HepG2 (cell line): ENCODE measurements around the gene RHOBTB1. TPM values are rescaled to one million over a fixed set of nuclear protein-coding genes. Genes with fewer than 3 reads are reported as not detected.

Experiments
- CCDC6 ChIP-seq: sonication (generic); formaldehyde crosslinking; IDR thresholded peaks from 2 replicates; pipeline ENCODE4 v1.8.1; 2022; ENCODE audit warnings: mild to moderate bottlenecking, missing genetic modification reagents, moderate library complexity
- DPF2 ChIP-seq: sonication (generic); formaldehyde crosslinking; IDR thresholded peaks from 2 replicates; pipeline ENCODE4 v1.4.0; 2020; ENCODE audit warnings: mild to moderate bottlenecking, low read depth, missing genetic modification reagents, borderline replicate concordance
- HMG20A ChIP-seq: IDR thresholded peaks from 2 replicates; pipeline ENCODE4 v1.6.1; 2016; ENCODE audit warnings: borderline replicate concordance
- HNRNPLL ChIP-seq: fragments of 200-400 bp; formaldehyde crosslinking; IDR thresholded peaks from 2 replicates; pipeline ENCODE4 v1.6.1; 2017; ENCODE audit warnings: mild to moderate bottlenecking, low read depth, low read length; ENCODE audit not compliant: poor library complexity, severe bottlenecking
- NFIB ChIP-seq: sonication (generic); formaldehyde crosslinking; IDR thresholded peaks from 2 replicates; pipeline ENCODE4 v1.9.0; 2021; ENCODE audit warnings: missing genetic modification reagents, mild to moderate bottlenecking, borderline replicate concordance
- POGZ ChIP-seq: sonication (generic); formaldehyde crosslinking; IDR thresholded peaks from 2 replicates; pipeline ENCODE4 v1.4.0; 2020; ENCODE audit warnings: mild to moderate bottlenecking, missing genetic modification reagents
- SMAD1 ChIP-seq: sonication (generic); formaldehyde crosslinking; IDR thresholded peaks from 2 replicates; pipeline ENCODE4 v1.4.0; 2020; ENCODE audit warnings: missing genetic modification reagents, low read depth, mild to moderate bottlenecking, borderline replicate concordance
- SOX13 ChIP-seq, 3 experiments: fragments of 450-650 bp in 1 of 3; sonication (generic) in 1 of 3; formaldehyde crosslinking in 1 of 3; IDR thresholded peaks in 2 of 3; conservative IDR thresholded peaks in 1 of 3; 2 replicates each; pipeline versions ENCODE4 v1.5.0 to v1.6.1; 2016 to 2020; ENCODE audit warnings: antibody characterized with exemption in 1 of 3, mild to moderate bottlenecking in 1 of 3, missing compliant biosample characterization in 1 of 3, missing genetic modification reagents in 1 of 3, moderate library complexity in 1 of 3
- ZBTB44 ChIP-seq: sonication (generic); formaldehyde crosslinking; IDR thresholded peaks from 2 replicates; pipeline ENCODE4 v1.4.0; 2020; ENCODE audit warnings: missing genetic modification reagents
- ZFP41 ChIP-seq: sonication (generic); formaldehyde crosslinking; IDR thresholded peaks from 2 replicates; pipeline ENCODE4 v1.4.0; 2020; ENCODE audit warnings: mild to moderate bottlenecking, missing genetic modification reagents, borderline replicate concordance
- ZNF274 ChIP-seq: sonication (generic); formaldehyde crosslinking; IDR thresholded peaks from 2 replicates; pipeline ENCODE4 v1.5.1; 2020; ENCODE audit warnings: mild to moderate bottlenecking, missing genetic modification reagents
- ZNF446 ChIP-seq: sonication (generic); formaldehyde crosslinking; IDR thresholded peaks from 2 replicates; pipeline ENCODE4 v1.5.0; 2020; ENCODE audit warnings: mild to moderate bottlenecking, missing genetic modification reagents
- ZNF644 ChIP-seq: IDR thresholded peaks from 2 replicates; pipeline ENCODE4 v1.6.1; 2016; ENCODE audit warnings: low read depth
- polyA plus RNA-seq, 8 experiments: library from polyadenylated mRNA; depleted of rRNA in 3 of 8; stranded (reverse) in 7 of 8; unstranded in 1 of 8; fragments of >200 nt; fragmentation: Illumina TruSeq in 4 of 8; extraction: Trizol in 4 of 8; gene quantifications; 2 replicates each; pipeline versions ENCODE4 v1.2.1 to v1.2.3, GENCODE V29; 2011 to 2016; ENCODE audit warnings: low read depth in 4 of 8, missing spikeins in 1 of 8, mixed read lengths in 1 of 8; ENCODE audit not compliant: insufficient read depth in 1 of 8
- total RNA-seq, 5 experiments: library from RNA; depleted of rRNA; stranded (reverse); fragments of >200 nt; fragmentation: Illumina TruSeq; extraction: Trizol; gene quantifications; 2 replicates each; pipeline ENCODE4 v1.2.3, GENCODE V29; 2016; ENCODE audit warnings: low read depth in 1 of 5
- TF ChIP-seq, protein P1 (sequence below): sonication (generic); formaldehyde crosslinking; IDR thresholded peaks from 2 replicates; pipeline ENCODE4 v1.4.0; 2020; ENCODE audit warnings: mild to moderate bottlenecking, missing genetic modification reagents
- TF ChIP-seq, protein P2 (sequence below): sonication (generic); formaldehyde crosslinking; IDR thresholded peaks from 2 replicates; pipeline ENCODE4; 2020; ENCODE audit warnings: missing genetic modification reagents, mild to moderate bottlenecking, borderline replicate concordance
- TF ChIP-seq, protein P3 (sequence below): sonication (generic); formaldehyde crosslinking; IDR thresholded peaks from 2 replicates; pipeline ENCODE4 v1.8.1; 2023; ENCODE audit warnings: mild to moderate bottlenecking, missing genetic modification reagents, borderline replicate concordance

The RHOBTB1 gene
- total and polyA plus RNA-seq, 2 of the 13 experiments (the other 11 are each of a cell fraction or from before 2014, with no cell fraction given), result 18.8 to 59.5 TPM

GRCh38 chr10:60978287-60979115 is 34.5 kb upstream of the RHOBTB1 start (continued):
- TF ChIP-seq, protein P1, sequence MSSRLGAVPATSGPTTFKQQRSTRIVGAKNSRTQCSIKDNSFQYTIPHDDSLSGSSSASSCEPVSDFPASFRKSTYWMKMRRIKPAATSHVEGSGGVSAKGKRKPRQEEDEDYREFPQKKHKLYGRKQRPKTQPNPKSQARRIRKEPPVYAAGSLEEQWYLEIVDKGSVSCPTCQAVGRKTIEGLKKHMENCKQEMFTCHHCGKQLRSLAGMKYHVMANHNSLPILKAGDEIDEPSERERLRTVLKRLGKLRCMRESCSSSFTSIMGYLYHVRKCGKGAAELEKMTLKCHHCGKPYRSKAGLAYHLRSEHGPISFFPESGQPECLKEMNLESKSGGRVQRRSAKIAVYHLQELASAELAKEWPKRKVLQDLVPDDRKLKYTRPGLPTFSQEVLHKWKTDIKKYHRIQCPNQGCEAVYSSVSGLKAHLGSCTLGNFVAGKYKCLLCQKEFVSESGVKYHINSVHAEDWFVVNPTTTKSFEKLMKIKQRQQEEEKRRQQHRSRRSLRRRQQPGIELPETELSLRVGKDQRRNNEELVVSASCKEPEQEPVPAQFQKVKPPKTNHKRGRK (CRISPR knock-in tag), result no peak
- TF ChIP-seq SMAD1 (no peak), DPF2 (CRISPR knock-in tag) (no peak), ZNF644 (CRISPR knock-in tag) (peak; percentile 77; the same call in 1 of the 2 replicates), ZNF274 (no peak), NFIB (no peak), SOX13 (IDR thresholded peaks at IDR 0.05) (0 out of 2 replicates have a peak, but pooled peaks have one; percentile 34), SOX13 (CRISPR knock-in tag; conservative IDR thresholded peaks at IDR 0.05 in 1 of 2, IDR thresholded peaks at IDR 0.05 in 1 of 2) (peak in 1 of 2 experiments; percentile 68; a peak in 2 of 4 replicates), ZBTB44 (CRISPR knock-in tag) (no peak), HMG20A (CRISPR knock-in tag) (no peak; the same call in 1 of the 2 replicates), CCDC6 (CRISPR knock-in tag) (no peak), ZNF446 (CRISPR knock-in tag) (no peak), ZFP41 (CRISPR knock-in tag) (no peak), POGZ (no peak), HNRNPLL (no peak)
- TF ChIP-seq, protein P2, sequence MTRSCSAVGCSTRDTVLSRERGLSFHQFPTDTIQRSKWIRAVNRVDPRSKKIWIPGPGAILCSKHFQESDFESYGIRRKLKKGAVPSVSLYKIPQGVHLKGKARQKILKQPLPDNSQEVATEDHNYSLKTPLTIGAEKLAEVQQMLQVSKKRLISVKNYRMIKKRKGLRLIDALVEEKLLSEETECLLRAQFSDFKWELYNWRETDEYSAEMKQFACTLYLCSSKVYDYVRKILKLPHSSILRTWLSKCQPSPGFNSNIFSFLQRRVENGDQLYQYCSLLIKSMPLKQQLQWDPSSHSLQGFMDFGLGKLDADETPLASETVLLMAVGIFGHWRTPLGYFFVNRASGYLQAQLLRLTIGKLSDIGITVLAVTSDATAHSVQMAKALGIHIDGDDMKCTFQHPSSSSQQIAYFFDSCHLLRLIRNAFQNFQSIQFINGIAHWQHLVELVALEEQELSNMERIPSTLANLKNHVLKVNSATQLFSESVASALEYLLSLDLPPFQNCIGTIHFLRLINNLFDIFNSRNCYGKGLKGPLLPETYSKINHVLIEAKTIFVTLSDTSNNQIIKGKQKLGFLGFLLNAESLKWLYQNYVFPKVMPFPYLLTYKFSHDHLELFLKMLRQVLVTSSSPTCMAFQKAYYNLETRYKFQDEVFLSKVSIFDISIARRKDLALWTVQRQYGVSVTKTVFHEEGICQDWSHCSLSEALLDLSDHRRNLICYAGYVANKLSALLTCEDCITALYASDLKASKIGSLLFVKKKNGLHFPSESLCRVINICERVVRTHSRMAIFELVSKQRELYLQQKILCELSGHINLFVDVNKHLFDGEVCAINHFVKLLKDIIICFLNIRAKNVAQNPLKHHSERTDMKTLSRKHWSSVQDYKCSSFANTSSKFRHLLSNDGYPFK, result no peak
- TF ChIP-seq, protein P3, sequence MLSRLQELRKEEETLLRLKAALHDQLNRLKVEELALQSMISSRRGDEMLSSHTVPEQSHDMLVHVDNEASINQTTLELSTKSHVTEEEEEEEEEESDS (CRISPR knock-in tag), result no peak
